ENCODE data around the gene PER2. TPM values are rescaled to one million over a fixed set of nuclear protein-coding genes. Genes with fewer than 3 reads are reported as not detected.
"Not testable (repeated sequence)": the region's sequence is repeated elsewhere in the genome, so short reads cannot be mapped to it uniquely, and the experiment has no call there.

The PER2 gene
- total RNA-seq, 1 donor from 2014 or later = 21.6 TPM

DNA sequence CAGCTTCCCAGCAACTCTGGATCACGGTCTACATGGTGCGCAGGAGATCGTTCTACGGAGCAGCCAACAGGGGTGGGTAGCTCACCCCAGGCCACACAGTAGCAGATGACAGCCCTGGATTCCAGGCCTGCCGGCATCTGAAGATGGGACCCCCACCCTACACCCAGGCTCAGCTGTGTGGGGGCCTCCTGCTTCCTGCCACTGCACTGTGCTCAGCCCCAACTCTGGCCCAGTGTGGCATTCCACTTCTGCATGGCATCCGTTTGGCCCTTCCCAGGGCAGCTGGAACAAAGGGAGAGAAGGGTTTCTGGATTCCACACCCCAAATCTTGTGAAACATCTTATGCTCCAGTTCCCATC lies 9.1 kb downstream of the PER2 start:
- TF ChIP-seq, protein P1, sequence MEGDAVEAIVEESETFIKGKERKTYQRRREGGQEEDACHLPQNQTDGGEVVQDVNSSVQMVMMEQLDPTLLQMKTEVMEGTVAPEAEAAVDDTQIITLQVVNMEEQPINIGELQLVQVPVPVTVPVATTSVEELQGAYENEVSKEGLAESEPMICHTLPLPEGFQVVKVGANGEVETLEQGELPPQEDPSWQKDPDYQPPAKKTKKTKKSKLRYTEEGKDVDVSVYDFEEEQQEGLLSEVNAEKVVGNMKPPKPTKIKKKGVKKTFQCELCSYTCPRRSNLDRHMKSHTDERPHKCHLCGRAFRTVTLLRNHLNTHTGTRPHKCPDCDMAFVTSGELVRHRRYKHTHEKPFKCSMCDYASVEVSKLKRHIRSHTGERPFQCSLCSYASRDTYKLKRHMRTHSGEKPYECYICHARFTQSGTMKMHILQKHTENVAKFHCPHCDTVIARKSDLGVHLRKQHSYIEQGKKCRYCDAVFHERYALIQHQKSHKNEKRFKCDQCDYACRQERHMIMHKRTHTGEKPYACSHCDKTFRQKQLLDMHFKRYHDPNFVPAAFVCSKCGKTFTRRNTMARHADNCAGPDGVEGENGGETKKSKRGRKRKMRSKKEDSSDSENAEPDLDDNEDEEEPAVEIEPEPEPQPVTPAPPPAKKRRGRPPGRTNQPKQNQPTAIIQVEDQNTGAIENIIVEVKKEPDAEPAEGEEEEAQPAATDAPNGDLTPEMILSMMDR (IDR thresholded peaks at IDR 0.05) = no peak
- Histone ChIP-seq H3K9me3 (no peaks in the 10 kb centered on the region), H3K4me3 (no peak overlapping the region), H3K27me3 (no peaks in the 10 kb centered on the region), H3K27ac (no peak overlapping the region), H3K4me1 (peaks cover 3 to 7% of the 10 kb centered on the region in 2 donors), H3K36me3 (peaks cover 29 to 47% of the 10 kb centered on the region in 2 donors)
- DNase-seq (ENCODE audit: low spot score in 2 of 2) = no peak
- intact Hi-C loops (cut with DNase I) = no loop called here

DNA sequence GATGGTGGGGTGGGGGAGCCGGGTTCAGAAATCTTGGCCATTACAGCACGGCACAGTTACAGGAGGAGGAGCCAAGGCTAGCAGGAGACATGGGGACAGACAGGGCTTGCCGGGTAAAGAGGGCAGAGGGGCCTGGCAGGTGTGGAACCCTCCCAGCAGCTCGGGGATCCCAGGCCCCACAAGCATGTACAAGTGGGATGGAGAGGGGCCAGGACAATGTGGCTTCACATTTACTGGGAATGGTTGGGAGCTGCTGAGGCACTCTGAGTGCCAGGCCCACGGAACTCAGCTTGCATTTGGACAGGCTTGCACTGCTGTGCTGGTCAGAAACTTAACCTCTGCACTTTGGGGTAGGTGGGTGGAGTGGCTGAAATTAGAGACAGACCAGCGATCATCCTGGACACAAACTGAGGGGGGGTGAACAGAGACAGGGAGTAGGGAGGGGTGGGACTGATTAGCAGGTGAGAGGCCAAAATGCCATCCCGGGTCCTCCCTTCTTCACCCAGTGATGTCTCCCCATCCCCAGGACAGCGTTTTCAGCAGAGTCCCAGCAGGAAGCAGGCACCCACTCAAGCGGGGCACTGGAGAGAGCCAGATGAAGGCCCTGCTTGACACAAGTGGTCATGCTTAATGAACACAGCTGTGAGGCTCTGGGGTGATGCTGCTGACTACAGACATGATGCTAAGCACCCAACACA lies 9.6 kb downstream of the PER2 start:
- DNase-seq (ENCODE audit: low spot score in 2 of 2) = no peak
- H3K4me3 ChIP-seq = no peak overlapping the region
- no peaks in the 10 kb centered on the region for H3K27me3 ChIP-seq
- peaks cover 3 to 7% of the 10 kb centered on the region in 2 donors for H3K4me1 ChIP-seq
- H3K27ac ChIP-seq = no peak overlapping the region
- TF ChIP-seq, protein P1 (IDR thresholded peaks at IDR 0.05) = no peak
- peaks cover 33 to 52% of the 10 kb centered on the region in 2 donors for H3K36me3 ChIP-seq
- intact Hi-C loops (cut with DNase I) = no loop called here
- H3K9me3 ChIP-seq = no peaks in the 10 kb centered on the region

DNA sequence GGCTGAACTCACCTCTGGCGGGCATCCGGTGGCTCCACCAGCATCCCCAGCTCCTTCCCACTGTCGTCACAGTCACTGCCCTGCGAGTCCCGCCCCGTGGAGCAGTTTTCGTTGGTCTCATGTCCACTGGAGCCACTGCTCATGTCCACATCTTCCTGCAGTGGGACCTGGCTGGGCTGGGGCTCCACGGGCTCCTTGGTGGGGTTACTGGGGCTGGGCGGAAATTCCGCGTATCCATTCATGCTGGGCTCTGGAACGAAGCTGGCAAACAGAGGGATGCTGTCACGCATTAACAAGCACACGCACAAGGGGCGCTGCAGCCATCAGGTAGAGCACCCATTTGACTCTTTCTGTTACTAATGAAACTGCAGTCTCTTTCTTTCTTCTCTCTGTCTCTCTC lies 10.7 kb downstream of the PER2 start:
- DNase-seq (ENCODE audit: low spot score in 2 of 2) = no peak
- TF ChIP-seq, protein P1 (IDR thresholded peaks at IDR 0.05) = no peak
- Histone ChIP-seq H3K27me3 (no peaks in the 10 kb centered on the region), H3K4me3 (no peak overlapping the region), H3K4me1 (no peaks in the 10 kb centered on the region), H3K9me3 (no peaks in the 10 kb centered on the region), H3K27ac (no peak overlapping the region), H3K36me3 (peaks cover 36 to 63% of the 10 kb centered on the region in 2 donors)
- intact Hi-C loops (cut with DNase I) = no loop called here

DNA sequence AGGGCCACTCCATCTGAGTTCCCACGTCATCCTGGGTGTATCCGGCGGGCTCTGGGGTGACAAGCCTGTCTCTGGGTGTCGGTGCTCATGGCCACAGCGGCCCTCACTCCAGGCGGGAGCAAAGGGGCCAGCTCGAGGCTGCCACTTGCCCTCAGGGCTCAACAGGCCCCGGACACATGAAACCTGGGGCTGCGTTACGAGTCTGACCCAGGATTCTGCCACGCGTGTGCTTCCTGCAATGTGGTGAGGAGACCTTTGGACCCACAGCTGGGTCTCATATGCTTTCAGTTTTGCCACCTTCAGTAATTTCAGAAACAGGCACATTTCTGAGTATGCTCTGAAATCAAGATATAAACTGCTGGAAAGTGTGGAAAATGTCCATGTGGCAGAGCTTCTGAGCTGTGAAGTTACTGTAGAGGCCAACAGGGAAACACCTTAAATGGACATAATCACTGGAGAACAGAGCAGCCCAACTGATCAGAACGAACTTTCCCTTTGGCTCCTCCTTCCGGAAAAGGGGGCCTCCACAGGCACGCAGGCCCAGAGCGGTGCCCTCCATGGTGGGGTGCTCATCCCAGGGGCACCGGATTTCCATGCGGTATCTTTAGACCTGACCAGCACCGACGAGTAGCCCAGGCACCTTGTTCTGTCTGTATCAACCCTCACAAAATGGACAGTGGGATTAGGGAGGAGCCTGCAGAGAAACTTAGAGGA lies 14.1 kb downstream of the PER2 start:
- H3K36me3 ChIP-seq = peaks cover 57 to 93% of the 10 kb centered on the region in 2 donors
- no peaks in the 10 kb centered on the region for H3K4me1 ChIP-seq
- DNase-seq (ENCODE audit: low spot score in 2 of 2) = no peak
- intact Hi-C loops (cut with DNase I) = no loop called here
- H3K4me3 ChIP-seq = no peak overlapping the region
- TF ChIP-seq, protein P1 (IDR thresholded peaks at IDR 0.05) = no peak
- no peaks in the 10 kb centered on the region for H3K27me3 ChIP-seq
- H3K27ac ChIP-seq = no peak overlapping the region
- H3K9me3 ChIP-seq = no peaks in the 10 kb centered on the region

DNA sequence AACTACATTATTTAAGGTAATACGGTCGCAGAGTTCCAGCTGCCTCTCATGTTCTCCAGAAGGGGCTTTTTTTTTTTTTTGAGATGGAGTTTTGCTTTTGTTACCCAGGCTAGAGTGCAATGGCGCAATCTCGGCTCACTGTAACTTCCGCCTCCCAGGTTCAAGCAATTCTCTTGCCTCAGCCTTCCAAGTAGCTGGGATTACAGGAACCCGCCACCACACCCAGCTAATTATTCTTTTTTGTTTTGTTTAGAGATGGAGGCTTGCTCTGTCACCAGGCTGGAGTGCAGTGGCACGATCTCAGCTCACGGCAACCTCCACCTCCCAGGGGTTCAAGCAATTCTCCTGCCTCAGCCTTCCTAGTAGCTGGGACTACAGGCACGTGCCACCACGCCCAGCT lies 15.0 kb downstream of the PER2 start:
- H3K27ac ChIP-seq; H3K4me1 ChIP-seq; H3K9me3 ChIP-seq; H3K4me3 ChIP-seq; intact Hi-C loops (cut with DNase I); H3K27me3 ChIP-seq; DNase-seq (ENCODE audit: low spot score in 2 of 2): not testable (repeated sequence)
- peaks cover 62 to 94% of the 10 kb centered on the region in 2 donors for H3K36me3 ChIP-seq

DNA sequence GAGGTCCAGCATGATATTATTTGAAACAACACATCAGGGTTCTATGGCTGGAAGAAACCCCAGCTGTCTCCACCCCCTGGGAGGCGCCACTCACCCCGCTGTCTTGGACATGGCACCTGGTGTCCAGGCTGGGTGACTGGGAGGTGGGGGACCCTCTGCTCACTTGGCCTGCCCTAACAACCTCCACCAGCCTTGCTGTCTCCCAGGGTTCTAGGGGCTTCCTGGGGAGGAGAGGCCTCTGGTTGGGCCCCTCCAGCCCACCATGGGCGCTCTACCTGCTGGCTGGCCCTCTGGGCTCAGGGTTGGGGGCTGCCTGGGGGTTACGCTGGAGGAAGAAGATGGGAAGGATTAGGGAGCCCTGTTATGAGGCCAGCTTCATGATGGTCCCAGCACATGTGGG lies 16.3 kb downstream of the PER2 start:
- Histone ChIP-seq H3K36me3 (peaks cover 69 to 98% of the 10 kb centered on the region in 2 donors), H3K27ac (no peak overlapping the region), H3K27me3 (no peaks in the 10 kb centered on the region), H3K4me1 (no peaks in the 10 kb centered on the region), H3K4me3 (no peak overlapping the region), H3K9me3 (no peaks in the 10 kb centered on the region)
- DNase-seq (ENCODE audit: low spot score in 2 of 2) = no peak
- TF ChIP-seq, protein P1 (IDR thresholded peaks at IDR 0.05) = no peak
- intact Hi-C loops (cut with DNase I) = no loop called here

DNA sequence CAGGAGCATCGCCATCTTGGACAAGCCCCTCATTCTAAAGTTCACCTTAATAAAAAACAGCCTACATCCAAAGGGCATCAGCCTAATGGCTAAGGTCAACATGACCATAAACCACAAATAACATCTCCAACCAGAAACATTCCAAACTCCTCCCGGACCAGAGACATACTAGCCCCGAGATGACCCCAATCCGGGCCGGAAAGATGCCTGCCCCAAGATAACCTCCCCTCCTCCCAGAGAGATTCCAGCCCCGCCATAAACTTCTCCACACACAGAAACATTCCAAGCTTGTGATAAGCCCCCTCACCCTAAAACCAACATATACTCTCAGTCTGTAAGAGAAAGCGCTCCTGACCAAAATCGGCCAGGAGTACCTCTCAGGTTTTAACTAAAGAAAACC lies 16.7 kb downstream of the PER2 start:
- H3K27ac ChIP-seq; DNase-seq (ENCODE audit: low spot score in 2 of 2); H3K4me1 ChIP-seq; H3K9me3 ChIP-seq; H3K27me3 ChIP-seq; intact Hi-C loops (cut with DNase I); H3K4me3 ChIP-seq: not testable (repeated sequence)
- peaks cover 69 to 98% of the 10 kb centered on the region in 2 donors for H3K36me3 ChIP-seq
